GM18873 (cell line): ENCODE results near the gene CYP46A1.

Experiments
- ATAC-seq: cut with Tn5 transposase; IDR thresholded peaks from one replicate; pipeline ENCODE4 v1.9.1; 2021; ENCODE audit warnings: mild to moderate bottlenecking, moderate library complexity, moderate number of reproducible peaks; ENCODE audit not compliant: unreplicated experiment, low FRiP score

CYP46A1 gene

GRCh38 chr14:99741227-99741976 lies 57.3 kb downstream of the CYP46A1 start:
- ATAC-seq, result no peak

GRCh38 chr14:99742074-99742473 lies 58.0 kb downstream of the CYP46A1 start:
- ATAC-seq, result no peak

DNA sequence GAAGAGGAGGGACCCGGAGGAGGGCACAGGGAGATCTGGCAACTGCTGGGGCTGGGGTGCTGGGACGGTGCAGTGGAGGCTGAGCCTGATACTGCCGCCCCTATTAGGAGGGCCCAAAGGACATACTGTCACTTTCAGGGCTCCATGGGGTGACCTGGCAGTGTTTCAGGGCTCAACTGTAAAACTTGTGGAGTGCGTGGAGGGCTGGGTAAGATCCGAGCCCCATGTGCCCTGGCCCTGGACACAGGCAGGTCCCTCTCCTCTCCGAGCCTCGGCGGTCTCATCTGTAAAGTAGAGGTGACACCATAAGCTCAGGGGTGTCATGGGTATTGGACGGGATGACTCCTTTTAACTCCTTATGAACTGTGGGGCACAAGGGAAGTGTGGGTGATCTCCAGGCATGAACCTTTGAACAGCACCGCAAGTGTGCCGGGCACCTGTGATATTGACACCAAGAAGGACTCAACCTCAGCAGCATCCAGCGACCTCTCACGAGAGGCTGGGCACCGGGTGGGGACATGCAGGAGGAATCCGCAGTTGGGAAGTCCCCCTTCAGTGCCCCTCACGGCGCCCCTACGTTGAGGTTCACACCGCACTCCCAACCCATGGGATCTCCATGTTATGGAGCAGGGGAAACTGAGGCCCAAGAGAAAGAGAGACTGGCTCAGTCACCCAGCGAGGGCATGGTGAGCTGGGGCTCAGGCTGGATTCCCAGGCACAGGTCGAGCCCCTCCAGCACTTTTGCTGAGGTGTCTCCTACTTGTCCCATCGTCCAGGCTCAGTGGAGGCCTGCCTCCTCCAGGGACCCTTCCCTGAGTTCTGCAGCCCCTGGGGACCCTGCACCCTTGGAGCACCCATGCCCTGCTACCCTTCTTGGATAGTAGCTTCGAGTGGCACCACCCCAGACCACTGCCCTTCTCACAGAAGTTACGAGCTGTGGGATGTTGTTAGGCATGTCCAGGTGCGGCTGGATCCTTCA lies 58.7 kb downstream of the CYP46A1 start:
- ATAC-seq, result no peak

GRCh38 chr14:99744199-99744872 lies 60.2 kb downstream of the CYP46A1 start:
- ATAC-seq, result no peak

- ATAC-seq, result no peak
Measured at GRCh38 chr14:99744873-99745224, 60.8 kb downstream of the CYP46A1 start.

- ATAC-seq, result no peak
Measured at GRCh38 chr14:99745307-99745951, 61.3 kb downstream of the CYP46A1 start.

- no peak for ATAC-seq
Measured at GRCh38 chr14:99747167-99747566, 63.1 kb downstream of the CYP46A1 start.

DNA sequence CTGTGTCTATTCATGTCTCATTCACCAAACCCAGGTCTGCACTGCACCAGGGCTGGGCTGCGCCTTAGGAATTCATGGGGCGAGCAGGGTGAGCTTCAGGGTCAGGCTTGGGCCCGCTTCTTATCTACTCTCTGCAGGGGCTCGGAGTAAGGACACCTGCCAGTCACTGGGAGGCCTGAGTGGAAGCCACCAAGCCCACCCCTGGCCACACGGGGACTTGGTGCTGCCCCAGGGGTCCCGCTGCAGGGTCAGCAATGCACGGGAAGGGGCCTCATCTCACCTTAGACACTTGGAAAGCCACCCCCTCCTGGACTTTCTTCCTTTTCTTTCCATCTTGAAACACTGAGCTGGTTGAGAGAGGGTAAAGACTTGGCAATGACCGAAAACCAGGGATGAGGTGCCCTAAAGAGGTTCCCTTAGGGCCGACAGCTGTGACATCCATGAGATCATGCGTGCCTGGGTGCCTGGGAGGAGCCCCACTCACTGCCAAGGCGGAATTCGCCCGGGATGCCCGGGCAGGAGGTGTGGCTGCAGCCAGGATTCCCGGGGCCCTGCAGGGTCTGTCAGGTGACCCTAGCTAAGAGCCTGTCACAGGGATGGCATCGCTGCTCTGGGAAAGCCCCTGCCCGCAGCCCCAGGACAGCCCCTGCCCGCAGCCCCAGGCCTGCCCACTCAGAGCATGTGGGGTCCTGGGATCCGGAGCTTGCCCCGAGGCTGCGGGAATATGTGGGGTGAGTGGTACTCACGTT lies 63.7 kb downstream of the CYP46A1 start:
- ATAC-seq, result no peak

- ATAC-seq, result no peak
Measured at GRCh38 chr14:99748529-99748928, 64.4 kb downstream of the CYP46A1 start.

- ATAC-seq, result no peak
Measured at GRCh38 chr14:99749142-99749541, 65.0 kb downstream of the CYP46A1 start.

- no peak for ATAC-seq
Measured at GRCh38 chr14:99749763-99750715, 65.9 kb downstream of the CYP46A1 start.

DNA sequence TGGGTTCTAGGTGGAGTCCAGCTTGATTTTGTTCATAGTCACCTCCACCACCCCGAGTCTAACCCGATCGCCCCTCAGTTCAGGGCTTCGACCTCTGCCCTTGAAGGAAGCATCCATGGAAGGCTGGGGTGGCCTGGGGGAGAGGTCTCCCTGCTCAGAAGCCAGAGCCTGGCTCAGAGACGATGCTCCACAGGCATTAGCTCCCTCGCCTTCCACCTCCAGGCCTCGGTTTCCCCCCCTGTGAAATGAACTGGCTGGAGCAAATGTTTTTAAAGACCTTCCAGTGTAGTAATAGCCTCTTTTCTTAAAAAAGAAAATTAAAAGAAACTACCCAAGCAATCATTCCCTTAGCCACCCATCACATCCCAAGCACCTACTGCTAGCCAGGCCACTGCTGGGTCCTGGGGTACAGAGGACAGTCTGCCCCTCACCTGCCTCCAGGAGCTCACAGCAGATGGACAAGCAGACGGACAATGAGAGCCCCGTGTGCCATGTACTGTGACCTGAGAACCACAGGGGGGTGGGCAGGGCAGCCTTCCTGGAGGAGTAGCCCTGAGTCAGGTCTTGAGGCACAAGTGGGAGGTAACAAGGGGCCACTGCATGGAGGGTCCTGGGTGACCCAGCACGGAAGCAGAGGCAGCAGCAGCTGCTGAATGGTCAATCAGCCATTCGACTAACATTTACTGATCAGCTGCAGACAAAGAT lies 66.8 kb downstream of the CYP46A1 start:
- ATAC-seq, result no peak

- no peak for ATAC-seq
Measured at GRCh38 chr14:99751539-99752485, 67.7 kb downstream of the CYP46A1 start.

DNA sequence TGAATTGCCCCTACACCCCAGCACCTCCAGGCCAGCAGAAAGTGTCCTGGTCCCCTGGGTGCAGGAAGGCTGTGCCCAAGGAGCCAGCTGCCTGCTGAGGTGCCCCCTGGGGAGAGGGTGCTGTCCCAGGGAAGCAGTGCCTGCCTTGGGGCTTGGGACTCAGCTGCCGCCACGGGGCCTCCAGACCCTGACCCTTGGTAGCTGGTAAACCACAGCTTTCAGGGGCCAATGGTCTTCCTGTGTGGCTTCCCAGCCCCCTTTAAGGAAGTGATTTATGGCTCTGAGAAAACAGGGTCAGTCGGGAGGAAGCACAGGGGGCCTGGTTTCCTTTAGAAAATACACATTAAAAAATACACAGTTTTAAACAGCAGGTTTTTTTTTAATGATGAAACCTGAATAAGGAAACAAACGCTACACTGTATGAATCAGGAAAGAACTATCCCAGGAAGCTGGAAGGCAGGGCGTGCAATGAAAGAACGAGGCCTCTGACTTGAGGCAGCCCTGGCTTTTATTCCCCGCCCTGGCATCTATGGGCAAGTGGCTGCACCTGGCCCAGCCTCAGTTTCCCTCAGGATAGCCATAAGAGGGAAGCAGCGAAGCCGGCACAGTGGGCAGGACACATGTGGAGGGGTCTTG lies 68.5 kb downstream of the CYP46A1 start:
- no peak for ATAC-seq

DNA sequence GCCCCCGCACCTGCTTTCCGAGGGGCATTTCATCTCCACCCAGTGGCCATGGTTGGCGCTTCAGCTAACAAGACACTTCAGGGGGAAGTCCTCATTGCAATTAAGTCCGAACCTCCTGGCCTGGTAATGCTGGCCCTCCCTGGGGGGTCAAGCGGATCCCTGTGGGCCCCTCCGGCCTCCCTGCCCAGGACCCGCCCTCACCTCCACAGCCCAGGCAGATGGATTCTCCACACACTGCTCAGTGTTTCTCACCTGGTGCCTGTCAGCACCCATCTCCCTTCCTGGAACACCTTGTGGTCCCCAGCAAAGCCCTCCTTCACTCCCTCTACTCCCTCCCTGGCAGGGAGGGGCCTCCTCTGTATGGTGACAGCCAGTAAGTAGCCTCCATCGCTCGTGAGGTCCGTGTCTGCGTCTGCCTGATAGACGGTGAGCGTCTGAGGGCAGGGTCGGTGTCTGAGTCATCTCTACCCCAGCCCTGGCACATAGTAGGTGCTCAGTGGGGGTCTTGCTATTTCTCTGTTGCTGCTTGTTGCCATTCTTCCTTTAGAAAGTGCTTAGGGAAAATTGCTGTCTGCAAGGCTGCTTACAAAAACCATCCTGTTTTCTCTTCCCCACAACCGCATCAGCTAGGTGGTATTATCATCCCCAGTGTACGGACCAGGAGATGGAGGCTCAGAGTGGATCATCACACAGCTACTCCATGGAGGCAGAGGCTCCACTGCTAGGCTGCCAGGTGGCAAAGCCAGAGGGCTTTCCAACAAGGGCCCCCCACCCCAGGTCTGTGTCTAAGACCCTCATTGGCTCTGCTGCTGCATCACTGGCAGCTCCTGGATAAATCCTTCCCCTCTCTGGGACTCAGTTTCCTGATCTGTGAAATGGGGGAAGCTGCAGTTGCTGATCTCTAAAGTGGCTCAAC lies 69.4 kb downstream of the CYP46A1 start:
- ATAC-seq, result no peak
